Left colon (tissue), 2 donors: ENCODE measurements around the gene AGTRAP. TPM values are rescaled to one million over a fixed set of nuclear protein-coding genes. Genes with fewer than 3 reads are reported as not detected.

Source experiments
- ATAC-seq: fragments of 200-7000 bp; cut with Tn5 transposase; one replicate; pipeline ENCODE4 v1.9.1; 2020; ENCODE audit warnings: mild to moderate bottlenecking, moderate library complexity
- DNase-seq, 2 donors: peaks; one replicate each; pipeline ENCODE4 v3.0.0-alpha.2; 2020
- intact Hi-C, 2 donors: fragments of 100-400 bp; cut with DNase I in 1 of 2; cut with micrococcal nuclease in 1 of 2; formaldehyde crosslinking; loops; one replicate each; pipeline versions ENCODE4 v1.11.2 to v1.14.0; 2022; cut with DNase I, micrococcal nuclease
- total RNA-seq, 2 donors: library from RNA; stranded (reverse); fragmentation: NEBNext Ultra II Directional; extraction: Animal tissue kit (Norgen Biotek cat#: 25700); gene quantifications; one replicate each; pipeline ENCODE4 v1.2.1, GENCODE V29; 2021
- donor health status: DM: no; HTN: no; CAD: no.
- donor health status: DM: yes; HTN: yes; CAD: no.

The AGTRAP gene
- total RNA-seq, 2 donors from 2014 or later, result 12.3 to 16.7 TPM

- ATAC-seq, result peak; percentile 1
- intact Hi-C loops, result no loop called here
- peak in 1 of 2 donors; percentile 39 for DNase-seq
Measured at GRCh38 chr1:11729498-11730428, 6.2 kb upstream of the AGTRAP start.

GRCh38 chr1:11730429-11730891 lies 5.5 kb upstream of the AGTRAP start:
- intact Hi-C loops, result no loop called here
- ATAC-seq (peak; percentile 99), DNase-seq (peak; percentile 30 to 43)

GRCh38 chr1:11731691-11732283 lies 4.1 kb upstream of the AGTRAP start:
- intact Hi-C loops, result no loop called here
- DNase-seq, result peak; percentile 45 to 70
- ATAC-seq, result no peak

- DNase-seq (no peak), ATAC-seq (no peak)
- intact Hi-C loops, result no loop called here
Measured at GRCh38 chr1:11733306-11733705, 2.6 kb upstream of the AGTRAP start.

GRCh38 chr1:11735531-11735853 lies 444 bp upstream of the AGTRAP start:
- intact Hi-C loops, result no loop called here
- DNase-seq (no peak), ATAC-seq (no peak)

- DNase-seq, result peak in 1 of 2 donors; percentile 56
- peak; percentile 40 for ATAC-seq
- intact Hi-C loops, result no loop called here
Measured at GRCh38 chr1:11736746-11737639, 1.1 kb downstream of the AGTRAP start.

GRCh38 chr1:11738096-11738495 lies 2.2 kb downstream of the AGTRAP start:
- no peak for ATAC-seq
- DNase-seq, result no peak
- intact Hi-C loops, result no loop called here

- intact Hi-C loops, result no loop called here
- no peak for DNase-seq
- ATAC-seq, result no peak
Measured at GRCh38 chr1:11738783-11739182, 2.8 kb downstream of the AGTRAP start.

GRCh38 chr1:11740258-11741192 lies 4.6 kb downstream of the AGTRAP start:
- intact Hi-C loops, result no loop called here
- ATAC-seq, result no peak
- no peak for DNase-seq

GRCh38 chr1:11741482-11741881 lies 5.5 kb downstream of the AGTRAP start:
- no peak for DNase-seq
- no peak for ATAC-seq
- intact Hi-C loops, result no loop called here

- intact Hi-C loops, result no loop called here
- DNase-seq, result no peak
- ATAC-seq, result no peak
Measured at GRCh38 chr1:11741919-11742558, 6.1 kb downstream of the AGTRAP start.

GRCh38 chr1:11744287-11744686 lies 8.4 kb downstream of the AGTRAP start:
- ATAC-seq (no peak), DNase-seq (no peak)
- intact Hi-C loops, result no loop called here

GRCh38 chr1:11746092-11746491 lies 10.2 kb downstream of the AGTRAP start:
- intact Hi-C loops, result no loop called here
- ATAC-seq (no peak), DNase-seq (no peak)

- intact Hi-C loops, result no loop called here
- DNase-seq (no peak), ATAC-seq (no peak)
Measured at GRCh38 chr1:11746795-11747487, 11.0 kb downstream of the AGTRAP start.

- DNase-seq (no peak), ATAC-seq (no peak)
- intact Hi-C loops, result no loop called here
Measured at GRCh38 chr1:11748294-11749202, 12.6 kb downstream of the AGTRAP start.

- intact Hi-C loops, result no loop called here
- ATAC-seq, result peak; percentile 97
- DNase-seq, result peak in 1 of 2 donors; percentile 67
Measured at GRCh38 chr1:11749203-11749689, 13.3 kb downstream of the AGTRAP start.
